GM12878 (cell line): ENCODE results near the gene NOS1AP. TPM values are rescaled to one million over a fixed set of nuclear protein-coding genes. Genes with fewer than 3 reads are reported as not detected.

Experiments used
- ATAC-seq: fragments of 200-7000 bp; cut with Tn5 transposase; 3 replicates; pipeline ENCODE4 v1.9.1; 2020; ENCODE audit warnings: mild to moderate bottlenecking, moderate library complexity
- BruUV-seq: library from RNA; stranded (reverse); fragments of 400-500 nt; replicated peaks from 2 replicates; lab custom pipeline; 2021; lab: Mats Ljungman, UMichigan
- CTCF ChIA-PET: fragments of 300-600 bp; sonication (Branson Sonifier 250); formaldehyde crosslinking; extraction: SDS; loops from one replicate; lab custom pipeline; 2021; ENCODE audit warnings: inconsistent platforms; lab: Yijun Ruan, JAX
- POLR2A ChIA-PET: fragments of 350-600 bp; formaldehyde crosslinking; extraction: SDS; loops from one replicate; lab custom pipeline; 2021; ENCODE audit warnings: inconsistent platforms; lab: Charles Lee
- RAD21 ChIA-PET: fragments of 300-600 bp; sonication (Branson Sonifier 250); formaldehyde crosslinking; loops from one replicate; lab custom pipeline; 2023; ENCODE audit warnings: antibody characterized with exemption; ENCODE audit not compliant: unreplicated experiment; lab: Charles Lee
- SMC1A ChIA-PET: fragments of 300-600 bp; sonication (Branson Sonifier 250); formaldehyde crosslinking; loops from one replicate; lab custom pipeline; 2023; ENCODE audit not compliant: unreplicated experiment, uncharacterized antibody; lab: Charles Lee
- DNase-seq: peaks from one replicate; pipeline ENCODE4 v3.0.0-alpha.2; 2011; ENCODE audit warnings: low read depth, low spot score
- FAIRE-seq: peaks from 3 replicates; lab custom pipeline; 2011; peaks lifted over from hg19 to GRCh38; lab: Jason Lieb, UNC
- H2AFZ ChIP-seq: 2 replicates; pipeline ENCODE4 v1.6.0; 2011; ENCODE audit warnings: low read depth, low read length, control low read depth; ENCODE audit not compliant: control insufficient read depth
- H3K27ac ChIP-seq: 2 replicates; pipeline ENCODE4 v1.5.1; 2011; ENCODE audit warnings: control low read depth; ENCODE audit not compliant: control insufficient read depth, insufficient read depth
- H3K27me3 ChIP-seq, 2 experiments: replicated peaks in 1 of 2; 2 replicates each; pipeline versions ENCODE4 v1.6.0 to v1.6.1; 2011; ENCODE audit warnings: low read length in 1 of 2; ENCODE audit not compliant: control insufficient read depth in 2 of 2, insufficient read depth in 2 of 2
- H3K36me3 ChIP-seq, 2 experiments: 2 replicates each; pipeline ENCODE4 v1.5.1; 2011; ENCODE audit warnings: low read length in 1 of 2; ENCODE audit not compliant: control insufficient read depth in 2 of 2, insufficient read depth in 2 of 2
- H3K4me1 ChIP-seq: 2 replicates; pipeline ENCODE4 v1.6.1; 2011; ENCODE audit warnings: mild to moderate bottlenecking, low read length, moderate library complexity, mixed read lengths; ENCODE audit not compliant: control insufficient read depth, insufficient read depth
- H3K4me2 ChIP-seq: 2 replicates; pipeline ENCODE4 v1.6.0; 2011; ENCODE audit warnings: control low read depth; ENCODE audit not compliant: control insufficient read depth, insufficient read depth
- H3K4me3 ChIP-seq: fragments of 200-600 bp; sonication (generic); 2 replicates; pipeline ENCODE4 v1.5.1; 2016
- H3K79me2 ChIP-seq: 2 replicates; pipeline ENCODE4 v1.6.0; 2011; ENCODE audit warnings: low read length; ENCODE audit not compliant: control insufficient read depth, insufficient read depth
- H3K9ac ChIP-seq: 2 replicates; pipeline ENCODE4 v1.8.0; 2011; ENCODE audit warnings: low read length, control low read depth, mixed read lengths; ENCODE audit not compliant: control insufficient read depth, insufficient read depth
- H3K9me3 ChIP-seq: replicated peaks from 3 replicates; pipeline ENCODE4 v1.5.1; 2011; ENCODE audit warnings: mild to moderate bottlenecking, low read length; ENCODE audit not compliant: control insufficient read depth, insufficient read depth
- H4K20me1 ChIP-seq: 2 replicates; pipeline ENCODE4 v1.6.0; 2011; ENCODE audit not compliant: control insufficient read depth, insufficient read depth
- CUX1 ChIP-seq: IDR thresholded peaks from 2 replicates; pipeline ENCODE4 v1.6.1; 2012; ENCODE audit warnings: improper control_type of control experiment, low read depth, low read length; ENCODE audit not compliant: insufficient replicate concordance
- GATAD2B ChIP-seq: fragments of 450-650 bp; conservative IDR thresholded peaks from 2 replicates; pipeline ENCODE4 v1.6.1; 2017; ENCODE audit warnings: low read depth, mild to moderate bottlenecking, moderate library complexity
- JUNB ChIP-seq: IDR thresholded peaks from 2 replicates; pipeline ENCODE4 v1.6.1; 2016; ENCODE audit warnings: antibody characterized with exemption, mild to moderate bottlenecking
- PAX5 ChIP-seq: IDR thresholded peaks from 2 replicates; pipeline ENCODE4 v1.6.1; 2011; ENCODE audit warnings: low read depth, low read length, borderline replicate concordance
- POU2F2 ChIP-seq: IDR thresholded peaks from 3 replicates; pipeline ENCODE4 v1.6.1; 2011; ENCODE audit warnings: low read depth, mild to moderate bottlenecking, low read length, borderline replicate concordance
- RCOR1 ChIP-seq: conservative IDR thresholded peaks from 2 replicates; pipeline ENCODE4 v1.6.1; 2012; ENCODE audit warnings: low read depth, low read length, improper control_type of control experiment
- SIN3A ChIP-seq: IDR thresholded peaks from 2 replicates; pipeline ENCODE4 v1.6.1; 2012; ENCODE audit warnings: low read depth, low read length, improper control_type of control experiment
- TCF3 ChIP-seq: IDR thresholded peaks from 2 replicates; pipeline ENCODE4 v1.6.1; 2012; ENCODE audit warnings: low read depth, mild to moderate bottlenecking, low read length, borderline replicate concordance; ENCODE audit not compliant: insufficient read depth
- USF2 ChIP-seq: IDR thresholded peaks from 2 replicates; pipeline ENCODE4 v1.6.1; 2011; ENCODE audit warnings: low read depth, low read length, improper control_type of control experiment, borderline replicate concordance
- YY1 ChIP-seq: IDR thresholded peaks from 2 replicates; pipeline ENCODE4 v1.6.1; 2011; ENCODE audit warnings: low read depth, mild to moderate bottlenecking, low read length
- ZSCAN29 ChIP-seq: fragments of 450-650 bp; IDR thresholded peaks from 2 replicates; pipeline ENCODE4 v1.6.1; 2017; ENCODE audit warnings: mild to moderate bottlenecking, moderate library complexity
- WGBS: methylation state at CpG from one replicate; pipeline ENCODE4 v1.1.6; 2016; ENCODE audit warnings: low lambda C conversion rate; ENCODE audit not compliant: insufficient replicate concordance, insufficient coverage; ENCODE audit errors: missing lambda C conversion rate; 5-methylcytosine and 5-hydroxymethylcytosine counted together
- in situ Hi-C: fragments of 300-500 bp; cut with MboI; formaldehyde crosslinking; loops from 9 replicates; pipeline ENCODE4 v1.14.3; 2018; ENCODE audit warnings: mixed read lengths
- intact Hi-C: fragments of 100-400 bp; cut with micrococcal nuclease; formaldehyde crosslinking; loops from one replicate; pipeline ENCODE4 v1.14.2; 2022; ENCODE audit not compliant: unreplicated experiment
- polyA plus RNA-seq, 11 experiments: library from polyadenylated mRNA; depleted of rRNA in 4 of 11; unstranded in 6 of 11; stranded (reverse) in 5 of 11; fragments of >200 nt; fragmentation: Nextera tagmentation in 4 of 11; fragmentation: Illumina TruSeq in 1 of 11; extraction: Ambion mirVana in 4 of 11; extraction: Trizol in 1 of 11; gene quantifications; 1 replicate in 1 of 11; 2 replicates in 10 of 11; pipeline versions ENCODE4 v1.2.1 to v1.2.3, GENCODE V29; 2011 to 2016; ENCODE audit warnings: inconsistent platforms in 2 of 11, missing spikeins in 2 of 11, low read depth in 1 of 11
- total RNA-seq, 4 experiments: library from RNA; depleted of rRNA in 3 of 4; stranded (reverse); fragments of >200 nt in 3 of 4; fragmentation: Illumina TruSeq in 1 of 4; extraction: Trizol in 1 of 4; gene quantifications; 2 replicates each; pipeline versions ENCODE4 v1.2.1 to v1.2.3, GENCODE V29; 2013 to 2021

The NOS1AP gene
- total and polyA plus RNA-seq, 10 of the 15 experiments (the other 5 are each of a cell fraction or from before 2014, with no cell fraction given), result 0.03 to 0.15 TPM; not detected in 8

GRCh38 chr1:162233937-162234336 is 164.4 kb downstream of the NOS1AP start:
- no peak for FAIRE-seq
- Histone ChIP-seq H3K9ac (no peak overlapping the region), H3K79me2 (no peaks in the 10 kb centered on the region), H3K4me2 (no peak overlapping the region), H3K27me3 (no peaks in the 10 kb centered on the region; a peak in 1 of 4 replicates), H4K20me1 (no peaks in the 10 kb centered on the region), H2AFZ (no peak overlapping the region), H3K4me3 (no peak overlapping the region), H3K36me3 (no peaks in the 10 kb centered on the region), H3K9me3 (no peaks in the 10 kb centered on the region), H3K27ac (no peak overlapping the region)
- SMC1A ChIA-PET, result no interaction called here
- 0% methylated on average over 1 of the region's 1 CpG for WGBS
- in situ Hi-C loops, result no loop called here
- intact Hi-C loops, result no loop called here
- ATAC-seq, result no peak
- CTCF ChIA-PET, result no interaction called here
- no peak for DNase-seq
- RAD21 ChIA-PET, result interaction anchor here (0.5 kb wide), 1 partner anchor 177 kb away, joined by 3 read pairs; no protein-coding TSS in a partner anchor
- POLR2A ChIA-PET, result no interaction called here
- BruUV-seq, result no TSS peak
- TF ChIP-seq YY1 (no peak), USF2 (no peak), SIN3A (no peak), PAX5 (no peak)
- TF ChIP-seq, all 136 proteins: peak for 0
- peaks cover 8% of the 10 kb centered on the region for H3K4me1 ChIP-seq

GRCh38 chr1:162234571-162234970 is 165.1 kb downstream of the NOS1AP start:
- Histone ChIP-seq H3K4me1 (peaks cover 6% of the 10 kb centered on the region), H3K79me2 (no peaks in the 10 kb centered on the region), H3K27me3 (no peaks in the 10 kb centered on the region; a peak in 1 of 4 replicates), H2AFZ (no peak overlapping the region), H3K9me3 (no peaks in the 10 kb centered on the region), H3K4me2 (no peak overlapping the region), H3K9ac (no peak overlapping the region), H3K36me3 (no peaks in the 10 kb centered on the region), H4K20me1 (no peaks in the 10 kb centered on the region), H3K4me3 (no peak overlapping the region), H3K27ac (no peak overlapping the region)
- DNase-seq, result no peak
- CTCF ChIA-PET, result no interaction called here
- RAD21 ChIA-PET, result interaction anchor here (0.5 kb wide), 1 partner anchor 176 kb away, joined by 3 read pairs; no protein-coding TSS in a partner anchor
- SMC1A ChIA-PET, result no interaction called here
- intact Hi-C loops, result no loop called here
- no TSS peak for BruUV-seq
- in situ Hi-C loops, result no loop called here
- WGBS, result 43% methylated on average over 2 of the region's 2 CpGs
- no peak for ATAC-seq
- TF ChIP-seq TCF3 (no peak), POU2F2 (no peak), RCOR1 (no peak), JUNB (no peak), ZSCAN29 (no peak), CUX1 (no peak), GATAD2B (no peak)
- POLR2A ChIA-PET, result no interaction called here
- no peak for FAIRE-seq
